GM21390 (cell line): ENCODE results near the gene RHEB.

Experiments
- ATAC-seq: cut with Tn5 transposase; IDR thresholded peaks from one replicate; pipeline ENCODE4 v1.9.1; 2021; ENCODE audit not compliant: unreplicated experiment

RHEB gene

DNA sequence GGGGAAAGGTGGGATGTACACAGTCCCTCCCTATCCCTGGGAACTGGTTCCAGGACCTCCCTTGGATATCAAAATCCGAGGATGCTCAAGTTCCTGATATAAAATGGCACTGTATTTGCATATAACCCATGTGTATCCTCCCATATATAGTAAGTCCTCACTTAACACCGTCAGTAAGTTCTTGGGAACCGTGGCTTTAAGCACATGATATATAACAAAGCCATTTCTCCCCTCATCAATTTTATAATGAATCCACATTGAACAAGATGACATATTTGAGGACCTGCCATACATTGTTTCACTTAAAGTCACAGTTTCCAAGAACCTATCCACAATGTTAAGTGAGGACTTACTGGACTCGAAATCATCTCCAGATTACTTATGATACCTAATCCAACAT, 85.1 kb downstream of the RHEB start:
- no peak for ATAC-seq

DNA sequence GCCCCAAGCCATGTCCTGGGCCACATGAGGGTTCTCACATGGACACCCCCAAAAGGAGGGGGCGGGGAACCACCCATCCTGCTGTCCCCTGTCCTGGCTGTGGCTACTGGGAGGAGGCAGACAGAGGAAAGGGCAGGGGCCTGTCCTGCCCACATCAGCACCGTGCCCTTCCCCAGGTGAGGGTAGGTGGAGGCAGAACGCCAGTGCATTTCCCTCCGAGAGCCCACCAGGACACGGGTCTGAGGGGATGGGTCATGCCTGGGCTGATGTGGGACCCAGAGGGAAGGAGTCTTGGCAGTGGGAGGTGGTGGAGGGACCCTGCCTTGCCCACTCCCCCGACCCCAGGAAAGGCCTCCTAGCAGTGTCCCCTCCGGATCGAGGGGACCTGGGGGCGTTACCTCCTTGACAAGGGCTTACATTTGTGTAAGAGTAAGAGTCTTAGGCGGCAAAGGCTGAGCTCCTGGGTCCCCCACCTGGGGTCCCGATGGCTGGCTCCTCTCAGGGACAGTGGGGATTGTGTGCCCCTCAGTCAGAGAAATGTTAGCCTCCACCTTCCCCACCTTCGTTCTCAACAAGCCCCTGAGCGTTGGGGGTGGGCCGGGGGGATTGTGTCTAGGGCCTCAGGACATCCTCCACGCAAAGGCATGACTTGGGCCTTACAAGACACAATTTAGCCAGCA, 85.8 kb downstream of the RHEB start:
- no peak for ATAC-seq

DNA sequence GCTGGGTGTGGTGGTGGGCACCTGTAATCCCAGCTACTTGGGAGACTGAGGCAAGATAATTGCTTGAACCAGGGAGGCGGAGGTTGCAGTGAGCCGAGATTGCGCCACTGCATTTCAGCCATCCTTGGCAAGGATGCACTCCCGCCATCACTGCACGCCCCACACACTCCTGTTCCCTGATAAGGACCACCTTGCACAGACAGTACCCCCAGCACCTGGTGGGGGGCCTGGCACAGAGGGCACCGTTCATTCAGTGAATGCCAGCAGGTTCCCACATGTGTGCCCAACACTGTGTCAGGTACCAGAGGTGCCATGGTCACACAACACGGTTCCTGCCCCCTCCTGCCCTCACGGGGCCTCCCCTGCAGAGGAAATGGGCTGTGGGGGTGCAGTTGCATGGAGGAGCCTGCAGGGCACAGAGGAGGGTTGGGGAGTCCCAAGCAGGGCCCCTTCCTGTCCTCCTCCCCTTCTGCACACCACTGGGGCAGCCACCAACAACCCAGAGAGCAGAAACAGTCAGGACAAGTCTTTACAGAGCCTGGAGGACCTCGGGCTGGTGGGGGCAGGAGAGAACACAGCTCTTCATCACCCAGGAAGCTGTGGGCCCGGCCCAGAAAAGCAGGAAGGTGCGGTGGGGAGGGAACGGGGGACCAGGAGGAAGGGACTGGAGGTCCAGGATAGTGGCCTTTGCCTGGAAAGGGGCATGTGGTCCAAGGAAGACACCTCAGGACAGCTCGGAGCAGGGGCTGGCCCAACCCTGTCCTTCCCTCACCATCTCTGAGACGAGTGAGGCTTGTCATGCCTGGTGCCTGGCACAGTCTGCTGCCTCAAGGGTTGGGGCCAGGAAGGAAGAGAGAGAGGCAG, 86.8 kb downstream of the RHEB start:
- no peak for ATAC-seq

DNA sequence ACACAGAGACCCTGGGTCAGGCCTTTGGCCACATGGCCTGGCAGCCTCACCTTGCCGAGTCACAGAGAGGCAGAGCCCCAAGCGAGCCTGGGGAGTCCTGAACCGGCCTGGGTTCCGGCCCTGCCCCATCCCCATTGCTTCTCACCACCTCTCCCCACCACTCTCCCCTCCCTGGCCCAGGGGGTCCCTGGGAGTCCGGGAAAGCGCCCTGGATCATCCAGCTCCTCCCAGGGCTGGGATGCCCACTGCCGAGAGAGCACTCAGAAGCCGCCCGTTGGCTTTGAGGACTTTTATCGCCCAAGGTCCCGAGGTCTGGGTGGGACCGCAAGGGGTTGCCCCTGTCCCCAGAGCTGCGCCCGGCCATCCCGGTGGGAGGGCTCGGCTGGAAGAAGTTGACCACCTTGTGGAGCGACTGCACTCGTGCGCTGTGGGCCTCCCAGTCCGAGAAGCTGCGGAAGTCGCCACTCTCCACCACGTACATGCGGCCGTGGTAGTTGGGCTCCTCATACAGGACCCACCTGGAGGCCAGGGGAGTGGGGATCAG, 87.9 kb downstream of the RHEB start:
- ATAC-seq, result no peak

DNA sequence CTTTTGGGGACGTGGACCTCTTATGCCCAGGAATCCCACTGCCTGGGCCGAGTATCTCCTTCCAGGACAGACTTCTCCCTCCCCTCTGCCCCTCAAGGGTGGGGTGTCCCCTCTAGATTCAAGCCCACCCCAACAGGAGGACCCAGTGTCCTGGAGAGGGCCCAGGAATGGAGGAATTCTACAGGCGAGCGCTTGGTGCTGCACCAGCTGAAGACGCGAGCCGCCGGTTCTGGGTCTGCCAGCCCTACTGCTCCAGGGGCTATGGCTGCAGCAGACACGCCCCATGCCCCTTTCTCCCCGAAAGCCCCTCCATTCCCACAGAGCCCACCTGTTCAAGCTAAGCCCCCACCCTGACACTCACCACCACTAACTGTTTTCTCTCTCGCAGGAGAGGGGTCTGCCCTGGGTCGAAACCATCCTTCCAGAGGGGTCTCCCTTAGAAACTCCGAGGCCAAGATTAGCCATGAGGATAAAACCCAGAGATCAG, 88.4 kb downstream of the RHEB start:
- ATAC-seq, result no peak

DNA sequence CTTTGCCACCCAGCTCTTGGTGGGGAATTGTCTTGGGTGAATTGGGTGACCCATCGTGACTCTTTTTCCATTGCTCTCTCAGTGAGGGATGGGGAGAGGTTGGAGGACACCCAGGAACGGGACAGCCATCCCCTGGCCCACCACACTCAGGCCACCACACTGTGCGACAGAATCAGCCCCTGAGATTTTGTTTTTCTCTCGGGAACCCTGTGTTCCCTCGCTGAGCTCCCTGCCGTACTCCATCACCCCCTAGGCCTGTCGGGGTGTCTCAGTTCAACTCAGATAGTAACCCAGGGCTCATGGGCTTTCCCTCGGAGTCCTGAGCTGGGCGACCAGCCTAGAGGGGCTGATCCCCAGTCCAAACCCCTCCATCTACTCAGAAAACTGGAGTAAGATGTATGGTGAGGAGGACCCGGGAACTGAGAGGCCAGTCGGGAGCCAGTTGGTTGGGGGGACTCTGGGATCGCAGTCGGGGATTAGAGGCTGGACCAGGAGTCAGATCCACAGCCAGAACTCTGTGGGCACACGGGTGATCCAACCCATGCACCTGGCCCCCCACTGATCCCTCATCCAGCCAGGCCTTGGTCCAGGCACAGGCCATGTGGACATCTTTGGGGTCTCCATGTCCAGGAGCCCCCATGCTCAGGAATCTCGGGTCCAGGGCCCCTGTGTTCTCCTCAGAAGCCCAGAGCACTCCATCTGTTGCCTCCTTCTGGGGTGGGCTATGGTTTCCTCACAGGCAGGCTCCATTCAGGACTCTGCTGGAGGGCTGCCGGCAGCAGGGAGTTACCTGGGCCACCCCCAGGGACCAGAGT, 89.1 kb downstream of the RHEB start:
- no peak for ATAC-seq

DNA sequence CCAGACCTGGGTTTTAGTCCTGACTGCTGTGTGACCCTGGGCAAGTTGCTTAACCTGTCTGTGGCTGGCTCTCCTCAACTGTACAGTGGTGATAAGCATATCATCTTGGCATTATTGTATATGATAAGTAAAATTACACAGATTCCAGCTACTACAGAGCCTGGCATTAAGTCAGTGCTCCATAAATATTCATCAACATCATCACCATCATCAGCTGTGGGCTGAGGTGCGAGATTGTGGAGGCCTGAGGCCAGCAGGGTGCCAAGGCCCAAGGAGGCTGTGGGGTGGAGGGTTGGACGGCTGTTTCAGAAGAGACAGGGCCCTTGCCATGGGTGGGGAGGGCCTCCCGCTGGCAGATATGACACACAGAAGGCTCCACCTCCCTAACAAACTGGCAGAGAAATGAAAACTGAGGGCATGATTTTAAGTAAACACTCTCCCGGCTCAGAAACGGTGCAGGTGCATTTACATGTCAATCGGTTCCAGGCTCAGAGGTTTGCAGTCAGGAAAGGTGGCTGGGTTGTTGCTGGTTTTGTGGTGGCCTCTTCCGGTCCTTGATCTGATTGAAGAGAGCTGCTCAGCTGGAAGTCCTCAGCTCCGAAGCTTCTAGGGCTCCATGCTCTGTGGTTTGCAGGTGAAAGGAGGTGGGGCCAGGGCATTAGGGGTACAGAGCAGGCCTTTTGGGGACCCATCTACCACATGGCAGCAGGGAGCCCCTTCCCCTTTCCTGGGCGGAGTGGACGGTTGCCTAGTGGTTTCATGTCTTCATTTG, 89.9 kb downstream of the RHEB start:
- ATAC-seq, result peak; percentile 77

DNA sequence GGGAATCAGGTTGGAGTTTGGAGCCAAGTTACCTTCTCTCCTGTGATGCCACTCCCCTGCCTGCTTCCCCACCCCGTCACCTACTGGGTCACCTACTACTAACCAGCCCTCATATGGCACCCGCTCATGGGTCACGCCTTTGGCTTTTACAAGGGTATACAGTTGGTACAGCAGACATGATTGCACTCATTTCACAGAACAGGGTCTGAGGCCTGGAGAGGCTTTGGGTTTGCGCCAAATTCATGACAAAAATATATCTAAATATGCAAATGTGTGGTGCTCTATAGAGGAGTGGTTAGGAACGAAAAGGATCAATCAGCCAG, 90.5 kb downstream of the RHEB start:
- no peak for ATAC-seq

DNA sequence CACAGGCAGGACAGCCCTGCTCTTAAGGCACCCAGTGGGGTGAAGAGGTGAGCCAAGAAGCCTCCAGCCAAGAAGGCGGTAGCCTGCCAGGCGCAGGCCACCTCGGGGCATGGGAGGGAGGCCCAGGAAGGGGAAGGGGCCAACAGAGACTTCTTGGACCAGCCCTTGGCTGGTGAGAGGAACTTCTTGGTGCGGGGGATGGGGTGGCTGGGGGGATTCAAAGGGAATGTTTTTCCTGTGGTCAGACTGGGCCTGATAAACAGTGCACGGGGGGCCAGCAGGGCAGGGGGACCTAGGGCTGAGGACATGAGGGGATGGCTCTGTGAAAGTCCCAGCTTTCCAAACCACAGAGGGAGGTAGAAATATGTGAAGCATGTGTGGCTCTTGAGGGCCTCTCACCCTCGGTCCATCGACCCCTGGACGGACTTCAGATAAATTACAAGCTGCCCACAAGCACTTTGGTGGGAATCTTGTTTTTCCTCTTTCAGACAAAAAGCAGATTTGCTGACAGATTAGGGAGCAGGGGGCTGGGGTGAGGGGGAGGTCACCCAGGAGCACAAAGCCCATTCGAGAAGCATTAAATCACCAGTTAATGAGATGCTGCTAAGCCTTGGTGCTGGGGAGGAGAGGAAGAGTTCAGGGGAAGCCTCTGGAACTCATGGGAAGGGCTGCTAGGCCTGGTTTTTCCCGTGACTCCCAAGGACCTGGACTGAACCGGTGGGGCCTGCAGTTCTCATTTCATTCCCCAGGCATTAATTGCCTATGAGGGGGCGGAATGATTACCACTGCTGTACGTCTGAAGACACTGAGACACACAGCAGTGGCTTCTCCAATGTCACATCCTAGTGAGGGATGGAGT, 91.1 kb downstream of the RHEB start:
- no peak for ATAC-seq

DNA sequence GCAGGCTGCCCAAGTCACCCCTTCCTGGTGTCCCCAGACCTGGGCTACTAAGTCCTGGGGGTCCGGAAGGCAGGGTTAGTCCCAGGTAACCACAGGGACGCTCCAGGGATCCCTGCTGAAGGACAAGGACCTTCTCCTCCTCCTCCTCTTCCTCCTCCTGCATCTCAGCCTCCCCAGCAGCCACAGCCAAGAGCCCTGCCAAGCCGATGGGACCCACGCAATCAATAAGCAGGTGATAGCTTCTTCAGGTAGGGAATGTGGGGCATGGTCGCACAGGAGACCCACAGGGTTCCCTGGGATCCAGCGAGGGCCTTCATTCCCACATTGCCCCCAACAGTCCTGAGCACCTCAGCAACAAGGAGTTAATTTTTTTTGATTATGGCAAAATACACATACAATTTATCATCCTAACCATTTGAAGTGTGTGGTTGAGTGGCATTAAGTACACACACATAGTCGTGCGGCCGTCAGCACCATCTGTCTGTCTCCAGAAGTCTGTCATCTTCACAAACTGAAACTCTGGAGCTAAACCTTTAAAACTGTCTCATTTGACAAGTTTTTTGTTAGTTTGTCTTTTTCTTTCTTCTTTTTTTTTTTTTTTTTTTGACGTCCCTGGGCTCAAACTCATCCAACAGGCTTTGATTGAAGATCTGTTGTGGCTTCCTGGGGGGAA, 91.9 kb downstream of the RHEB start:
- no peak for ATAC-seq

DNA sequence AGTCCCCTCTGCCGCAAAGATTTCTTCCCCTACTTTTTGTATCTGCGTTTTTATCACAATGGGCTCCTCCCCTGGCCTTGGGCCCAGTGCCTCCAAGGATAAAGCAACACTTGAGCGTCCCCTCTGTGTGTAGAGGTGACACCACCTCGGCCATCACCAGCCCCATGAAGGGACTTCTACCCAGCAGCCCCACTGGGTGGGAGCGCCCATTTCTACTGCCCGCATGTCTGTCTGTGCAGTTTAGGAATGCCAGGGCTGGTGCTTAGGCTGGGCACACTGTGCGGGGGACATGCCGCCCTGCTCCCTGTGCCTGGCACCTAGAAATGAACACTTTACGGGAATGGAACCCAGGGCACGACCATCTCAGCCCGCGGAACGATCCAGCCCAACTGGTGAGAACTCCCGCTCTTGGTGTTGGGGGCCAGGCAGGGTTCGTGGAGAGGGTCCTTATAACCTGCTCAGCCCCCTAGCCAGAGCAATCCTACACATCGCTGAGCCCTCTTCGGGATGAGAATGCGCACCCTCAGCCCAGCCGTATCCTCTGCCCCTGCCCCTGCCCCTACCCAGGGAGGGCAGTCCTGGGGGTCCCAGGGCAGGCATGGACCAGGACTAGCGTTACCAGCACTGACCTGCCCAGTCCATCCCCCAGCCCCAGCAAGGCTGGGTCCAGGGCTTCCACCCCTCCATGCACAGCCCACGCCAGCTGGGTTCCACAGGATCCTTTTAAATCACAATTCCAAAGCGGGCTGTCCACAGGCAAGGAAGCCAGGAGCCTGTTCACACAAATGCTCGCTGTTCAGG, 92.6 kb downstream of the RHEB start:
- ATAC-seq, result no peak

DNA sequence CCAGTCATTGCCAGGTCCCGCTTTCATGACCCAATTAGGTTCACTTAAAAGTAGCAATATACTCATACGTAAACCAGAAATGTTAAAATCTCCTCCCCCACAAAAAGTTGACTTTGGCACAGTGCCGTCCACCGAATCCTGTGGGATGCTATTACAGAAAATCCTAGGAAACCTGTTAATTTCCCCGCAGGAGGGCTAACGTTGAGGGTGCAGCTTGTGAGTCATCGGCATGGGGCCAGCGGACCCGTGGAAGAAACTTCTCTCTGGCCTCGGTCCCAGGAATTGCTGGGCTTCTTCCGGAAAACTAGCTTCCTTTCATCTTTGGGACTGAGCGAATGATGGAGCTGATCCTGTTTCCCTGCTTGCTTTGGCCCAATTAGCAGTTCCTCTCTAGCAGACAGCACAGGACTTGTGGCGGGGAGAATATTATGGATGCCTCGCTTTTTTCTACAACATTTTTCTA, 93.2 kb downstream of the RHEB start:
- ATAC-seq, result no peak

DNA sequence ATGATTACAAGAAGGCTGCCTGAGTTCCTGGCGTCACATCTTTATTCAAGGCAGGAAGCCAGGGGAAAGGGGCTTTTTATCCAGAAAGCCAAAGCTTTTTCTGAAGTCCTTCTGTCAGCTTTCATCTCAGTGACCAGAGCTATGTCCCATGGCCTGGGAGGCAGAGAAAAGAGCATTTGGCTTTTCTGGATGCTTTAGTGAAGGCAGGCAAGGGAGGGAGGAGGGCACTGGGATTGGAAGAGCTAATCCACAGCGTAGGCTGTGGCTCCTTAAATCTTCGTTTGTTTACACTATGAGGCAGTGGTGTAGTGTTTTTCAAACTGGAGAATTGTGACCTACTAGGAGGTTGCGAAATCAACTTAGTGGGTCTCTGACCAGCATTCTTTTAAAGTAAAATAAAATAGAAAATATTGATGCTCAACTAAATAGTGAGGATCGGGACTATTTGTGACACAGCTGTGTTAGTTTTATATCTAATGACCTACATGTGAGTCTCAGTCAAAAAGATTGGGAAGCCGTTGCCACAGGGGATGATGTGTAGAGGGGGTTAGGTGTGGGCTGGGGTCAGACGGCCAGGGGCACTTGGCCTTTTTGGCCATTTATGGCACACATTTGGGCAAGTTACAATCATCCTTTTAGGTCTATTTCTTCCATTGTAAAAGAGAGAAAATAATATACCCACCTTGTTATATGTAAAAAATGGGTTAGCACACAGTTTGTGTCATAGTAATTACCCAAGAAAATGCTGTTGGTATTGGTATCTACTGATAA, 93.8 kb downstream of the RHEB start:
- no peak for ATAC-seq

DNA sequence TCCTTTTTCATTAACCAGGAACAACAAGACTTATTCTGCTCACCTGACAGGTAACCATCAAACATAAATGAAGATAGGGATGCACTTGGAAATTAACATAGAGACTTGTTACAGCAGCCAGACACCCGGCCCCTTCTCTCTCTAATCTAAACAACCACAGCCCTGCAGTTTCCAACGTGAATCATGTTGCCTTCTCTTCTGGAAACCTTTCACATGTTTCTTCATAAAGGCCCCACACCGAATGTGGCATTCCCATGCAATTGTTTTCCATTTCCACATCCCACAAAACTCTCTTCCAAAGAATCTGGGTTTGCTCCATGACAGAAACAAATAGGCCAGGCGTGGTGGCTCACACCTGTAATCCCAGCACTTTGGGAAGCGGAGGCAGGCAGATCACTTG, 94.9 kb downstream of the RHEB start:
- ATAC-seq, result no peak

DNA sequence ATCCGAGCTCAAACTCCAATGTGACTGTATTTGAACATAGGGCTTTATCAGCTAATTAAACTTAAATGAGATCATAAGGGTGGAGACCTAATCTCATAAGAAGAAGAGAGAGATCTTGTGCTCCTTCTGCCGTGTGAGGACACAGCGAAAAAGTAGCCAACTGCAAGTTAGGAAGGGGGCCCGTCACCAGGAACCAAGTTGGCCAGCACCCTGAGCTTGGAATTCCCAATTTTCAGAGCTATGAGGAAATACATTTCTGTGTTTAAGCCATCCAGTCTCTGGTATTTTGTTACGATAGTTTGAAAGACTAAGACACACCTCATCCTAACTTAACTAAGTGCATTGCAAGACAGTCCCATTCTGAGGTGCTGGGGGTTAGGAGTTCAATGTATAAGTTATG, 95.8 kb downstream of the RHEB start:
- ATAC-seq, result no peak

DNA sequence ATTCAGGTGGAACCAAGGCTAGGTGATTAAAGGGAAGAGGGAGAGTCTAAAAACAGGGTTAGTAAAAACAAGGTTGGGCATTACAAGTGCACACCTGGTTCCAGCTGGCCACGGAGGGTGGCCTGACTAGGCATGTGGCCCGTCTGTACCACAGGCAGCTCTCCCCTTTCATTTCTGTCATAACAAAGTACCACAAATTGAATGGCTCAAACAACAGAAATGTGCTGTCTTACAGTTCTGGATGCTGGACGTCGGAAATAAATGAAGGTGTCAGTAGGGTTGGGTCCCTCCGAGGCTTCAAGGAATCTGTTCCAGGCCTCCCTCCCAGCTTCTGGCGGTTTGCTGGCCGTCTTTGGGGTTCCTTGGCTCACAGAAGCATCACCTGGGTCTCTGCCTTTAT, 96.5 kb downstream of the RHEB start:
- no peak for ATAC-seq

DNA sequence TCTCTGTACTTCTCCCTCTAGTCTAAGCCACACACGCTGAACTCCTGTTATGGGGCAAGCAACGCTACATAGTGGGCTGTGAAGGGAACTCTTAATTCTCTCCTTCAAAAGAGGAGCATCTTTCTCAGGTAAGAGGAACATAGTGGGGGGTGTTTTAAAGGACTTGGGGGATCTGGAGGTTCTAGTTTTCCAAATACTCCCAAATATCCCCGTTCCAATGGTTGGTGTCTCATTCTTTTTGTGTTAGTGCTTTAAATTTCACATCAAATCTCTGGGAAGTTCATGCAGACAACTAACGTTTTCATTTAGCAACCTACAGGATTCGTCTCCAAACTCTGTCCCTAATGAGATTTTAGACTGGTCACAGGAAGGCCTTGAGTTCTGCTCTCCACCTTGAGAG, 97.5 kb downstream of the RHEB start:
- ATAC-seq, result no peak

DNA sequence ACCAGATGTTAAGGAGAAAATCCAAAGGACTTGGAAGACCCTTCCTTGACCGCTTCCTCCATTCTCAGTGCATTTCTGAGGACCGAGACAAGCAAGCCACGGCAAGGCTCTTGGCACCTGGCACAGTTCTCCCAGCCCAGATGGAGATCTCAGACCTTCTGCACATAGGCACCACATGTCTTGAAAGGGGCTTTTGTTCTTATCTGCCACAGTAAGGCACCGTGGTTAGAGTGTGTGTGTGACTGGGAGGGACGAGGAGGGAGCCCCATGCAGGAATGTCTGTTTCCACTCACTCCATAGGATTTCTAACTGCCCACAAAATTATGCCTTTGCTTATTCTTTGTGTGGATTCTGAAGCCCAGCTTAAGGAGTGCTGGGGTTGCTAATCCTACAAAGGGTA, 99.6 kb downstream of the RHEB start:
- no peak for ATAC-seq
